GM21723 (cell line): ENCODE results near the gene NUP153.

Experiments used
- ATAC-seq: cut with Tn5 transposase; IDR thresholded peaks from one replicate; pipeline ENCODE4 v1.9.1; 2021; ENCODE audit warnings: mild to moderate bottlenecking, moderate library complexity; ENCODE audit not compliant: unreplicated experiment

NUP153 gene

DNA sequence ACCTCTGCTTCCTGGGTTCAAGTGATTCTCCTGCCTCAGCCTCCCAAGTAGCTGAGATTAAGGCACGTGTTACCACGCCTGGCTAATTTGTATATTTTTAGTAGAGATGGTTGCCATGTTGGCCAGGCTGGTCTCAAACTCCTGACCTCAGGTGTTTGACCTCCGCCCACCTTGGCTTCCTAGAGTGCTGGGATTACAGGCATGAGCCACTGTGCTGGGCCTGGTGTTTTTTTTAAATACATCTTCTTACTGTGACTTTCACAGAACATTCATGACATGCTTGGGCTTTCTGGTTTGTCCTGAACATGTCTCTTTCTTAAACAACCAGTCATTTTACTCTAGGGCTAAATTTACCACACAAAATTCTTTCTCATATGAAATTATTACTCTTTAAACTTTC lies 141.3 kb downstream of the NUP153 start:
- ATAC-seq: no peak
